ENCODE data around the gene HUS1B.
A peak's percentile ranks its signal among the peaks of the same experiment; 100 is the strongest.
"Not testable (repeated sequence)": the region's sequence is repeated elsewhere in the genome, so short reads cannot be mapped to it uniquely, and the experiment has no call there.

Gene HUS1B

DNA sequence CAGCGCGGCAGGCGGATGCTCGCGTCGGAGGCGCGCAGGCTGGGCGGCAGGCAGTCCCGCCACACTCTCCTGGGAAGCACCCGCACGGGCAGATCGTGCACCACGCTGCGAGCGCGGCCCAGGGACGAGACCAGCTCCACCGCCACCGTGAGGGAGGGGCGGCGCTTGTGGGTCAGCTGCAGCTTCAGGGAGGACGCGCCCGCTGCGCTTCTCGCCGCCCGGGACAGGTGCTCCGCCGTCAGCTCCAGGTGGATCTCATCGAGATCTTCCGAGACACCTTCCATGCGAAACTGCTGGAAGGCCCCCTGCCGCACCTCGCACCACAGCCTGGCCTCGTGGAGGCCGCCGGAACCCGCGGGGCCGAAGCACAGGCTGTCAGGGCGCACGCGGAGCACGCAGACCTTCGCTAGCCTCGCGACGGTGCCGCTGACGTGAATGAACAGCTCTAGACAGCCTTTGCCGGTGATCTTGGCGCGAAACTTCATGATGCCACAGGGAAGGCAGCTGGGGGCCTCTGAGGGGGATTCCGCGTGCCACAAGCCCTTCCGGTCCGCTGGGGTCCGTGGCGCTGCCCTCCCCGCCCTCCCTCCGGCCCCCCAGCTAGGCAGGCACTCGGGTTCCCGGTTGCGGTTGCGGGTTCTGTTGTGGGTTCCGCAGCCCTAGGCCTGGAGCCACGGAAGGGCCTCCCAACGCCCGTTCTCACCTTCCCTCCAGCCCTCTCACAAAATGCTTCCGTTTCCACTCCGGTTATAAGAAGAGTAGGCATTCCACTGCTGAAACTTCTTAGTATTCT lies at the start of gene HUS1B:
Gene HUS1B (minus strand): TSS at position 641 of the 793 bp plus-strand sequence. CDS start 156 bp downstream, at position 485.
- DNase-seq (ENCODE audit: low read depth) = no peak

- peak; percentile 44 for DNase-seq (ENCODE audit: low read depth)
These were observed 49.2 kb upstream of the HUS1B start for GRCh38 chr6:706146-706545.

GRCh38 chr6:705047-705446 lies 48.1 kb upstream of the HUS1B start:
- no peak for DNase-seq (ENCODE audit: low read depth)

DNA sequence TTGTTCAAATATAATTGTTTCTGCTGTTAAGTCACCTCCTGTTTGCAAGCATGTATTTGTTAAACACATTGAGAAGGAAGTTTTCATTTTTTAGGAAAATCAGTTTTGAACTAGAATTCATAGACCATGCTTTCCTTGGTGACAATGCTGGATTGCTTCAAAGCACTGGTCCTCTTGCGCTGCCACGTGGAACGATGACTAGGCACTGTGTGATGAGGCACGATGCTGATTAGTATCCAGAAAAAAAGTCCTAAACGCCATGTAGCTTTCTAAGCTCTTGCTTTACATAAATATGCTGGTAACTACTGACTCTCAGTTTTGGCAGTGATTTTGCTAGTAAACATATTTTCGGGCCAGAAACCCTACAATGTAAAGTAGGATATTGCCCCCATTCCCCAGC lies 47.1 kb upstream of the HUS1B start:
- peak; percentile 83 for DNase-seq (ENCODE audit: low read depth)

GRCh38 chr6:703552-703951 lies 46.7 kb upstream of the HUS1B start:
- DNase-seq (ENCODE audit: low read depth) = no peak

- DNase-seq (ENCODE audit: low read depth) = no peak
These were observed 45.0 kb upstream of the HUS1B start for GRCh38 chr6:701700-702479.

- no peak for DNase-seq (ENCODE audit: low read depth)
These were observed 44.3 kb upstream of the HUS1B start for GRCh38 chr6:701215-701614.

- DNase-seq (ENCODE audit: low read depth) = no peak
These were observed 43.6 kb upstream of the HUS1B start for GRCh38 chr6:700490-700889.

- DNase-seq (ENCODE audit: low read depth) = no peak
These were observed 42.4 kb upstream of the HUS1B start for GRCh38 chr6:699319-699718.

DNA sequence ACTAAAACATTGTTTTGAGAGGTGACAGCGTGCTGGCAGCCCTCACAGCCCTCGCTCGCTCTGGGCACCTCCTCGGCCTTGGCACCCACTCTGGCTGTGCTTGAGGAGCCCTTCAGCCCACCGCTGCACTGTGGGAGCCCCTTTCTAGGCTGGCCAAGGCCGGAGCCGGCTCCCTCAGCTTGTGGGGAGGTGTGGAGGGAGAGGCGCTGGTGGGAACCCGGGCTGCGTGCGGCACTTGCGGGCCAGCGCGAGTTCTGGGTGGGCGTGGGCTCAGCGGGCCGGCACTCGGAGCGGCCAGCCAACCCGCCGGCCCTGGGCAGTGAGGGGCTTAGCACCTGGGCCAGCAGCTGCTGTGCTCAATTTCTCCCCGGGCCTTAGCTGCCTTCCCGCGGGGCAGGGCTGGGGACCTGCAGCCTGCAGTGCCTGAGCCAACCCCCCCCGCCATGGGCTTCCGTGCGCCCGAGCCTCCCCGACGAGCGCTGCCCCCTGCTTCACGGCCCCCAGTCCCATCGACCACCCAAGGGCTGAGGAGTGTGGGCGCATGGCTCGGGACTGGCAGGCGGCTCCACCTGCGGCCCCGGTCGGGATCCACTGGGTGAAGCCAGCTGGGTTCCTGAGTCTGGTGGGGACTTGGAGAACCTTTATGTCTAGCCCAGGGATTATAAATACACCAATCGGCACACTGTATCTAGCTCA lies 37.7 kb upstream of the HUS1B start:
- not testable (repeated sequence) for DNase-seq (ENCODE audit: low read depth)

DNA sequence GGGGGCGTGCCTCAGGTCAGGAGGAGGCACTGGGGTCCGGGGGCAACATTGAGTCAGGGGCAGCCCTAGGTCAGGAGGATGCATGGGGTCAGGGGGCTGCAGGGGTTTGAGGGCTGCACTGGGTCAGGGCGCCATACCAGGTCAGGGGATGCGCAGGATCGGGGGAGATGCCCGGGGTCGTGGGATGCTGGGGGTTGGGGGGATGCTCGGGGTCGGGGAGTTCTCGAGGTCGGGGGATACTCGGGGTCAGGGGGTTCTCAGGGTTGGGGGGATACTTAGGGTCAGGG lies 36.8 kb upstream of the HUS1B start:
- DNase-seq (ENCODE audit: low read depth) = no peak

GRCh38 chr6:692858-693722 lies 36.2 kb upstream of the HUS1B start, which contains the start of gene EXOC2:
Gene EXOC2, minus strand, starts transcription at chr6:693139. Its CDS starts 55,321 bp downstream, at chr6:637818.
- DNase-seq (ENCODE audit: low read depth) = peak; percentile 83

- DNase-seq (ENCODE audit: low read depth) = no peak
These were observed 35.5 kb upstream of the HUS1B start for GRCh38 chr6:692356-692851.

- DNase-seq (ENCODE audit: low read depth) = no peak
These were observed 32.3 kb upstream of the HUS1B start for GRCh38 chr6:689223-689622.

- peak; percentile 29 for DNase-seq (ENCODE audit: low read depth)
These were observed 29.6 kb upstream of the HUS1B start for GRCh38 chr6:686497-686896.

GRCh38 chr6:684831-685636 lies 28.1 kb upstream of the HUS1B start:
- DNase-seq (ENCODE audit: low read depth) = peak; percentile 24

DNA sequence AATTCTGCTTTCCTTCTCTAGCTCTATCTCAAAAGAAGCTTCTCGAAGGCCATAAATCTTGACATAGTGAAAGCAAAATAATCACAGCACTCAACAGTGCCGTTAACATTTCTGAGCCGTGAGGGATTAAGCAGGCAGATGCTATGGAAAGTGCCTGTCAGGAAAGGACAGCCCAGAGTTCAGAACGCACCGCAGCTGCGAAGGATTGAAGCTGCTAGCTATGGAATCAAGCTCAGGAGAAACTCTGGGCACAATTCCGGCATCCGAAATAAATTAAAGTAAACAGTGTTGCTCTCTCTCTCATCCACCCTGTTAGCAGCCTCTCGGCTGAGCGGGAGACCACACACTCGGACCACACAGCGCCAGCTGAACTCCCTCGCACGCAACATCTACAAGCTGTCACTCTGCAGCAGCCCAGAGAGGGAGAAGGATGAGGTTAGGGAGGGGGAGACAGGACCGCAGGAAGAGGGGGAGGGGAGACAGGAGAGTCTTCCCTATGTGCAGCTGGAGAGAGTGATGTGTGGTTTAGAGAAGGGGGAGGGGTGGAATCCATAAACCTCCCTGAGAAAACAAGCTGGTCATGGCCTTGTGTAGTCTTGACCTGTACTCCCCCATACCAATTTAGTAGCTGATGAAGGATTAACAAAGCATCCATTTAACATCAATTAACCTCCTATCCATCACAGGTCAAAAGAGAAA lies 27.0 kb upstream of the HUS1B start:
- peak; percentile 67 for DNase-seq (ENCODE audit: low read depth)

DNA sequence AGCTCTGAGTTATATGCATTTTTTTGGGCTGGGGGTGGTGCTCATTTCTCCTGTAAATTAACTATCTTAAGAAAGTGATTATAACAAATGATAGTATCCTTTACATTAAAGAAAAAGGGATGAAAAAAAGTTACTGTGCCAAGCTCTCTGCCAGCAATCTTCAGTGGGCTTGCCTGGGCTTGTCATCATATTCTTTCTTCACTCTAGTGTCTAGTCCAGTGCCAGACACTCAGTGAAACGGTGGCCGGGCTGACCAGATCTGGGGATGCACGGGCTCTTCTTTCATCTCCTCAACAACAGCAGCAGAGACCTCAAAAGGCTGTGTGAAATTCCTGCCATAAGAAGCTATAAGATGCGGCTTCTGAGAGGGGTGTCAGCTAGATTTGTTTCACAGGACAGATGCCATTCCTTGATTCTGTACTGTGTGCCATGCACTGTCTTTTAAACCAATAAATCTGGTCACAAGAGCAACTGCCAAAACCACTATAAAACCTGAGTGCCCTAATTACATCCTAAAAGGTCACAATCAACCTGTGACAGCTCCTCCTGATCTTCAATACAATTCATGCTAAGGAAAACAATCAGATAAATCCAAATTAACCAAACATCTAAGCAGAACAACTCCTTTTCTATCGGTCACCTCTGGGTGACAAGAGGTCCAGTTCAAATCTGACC lies 23.9 kb upstream of the HUS1B start:
- no peak for DNase-seq (ENCODE audit: low read depth)

DNA sequence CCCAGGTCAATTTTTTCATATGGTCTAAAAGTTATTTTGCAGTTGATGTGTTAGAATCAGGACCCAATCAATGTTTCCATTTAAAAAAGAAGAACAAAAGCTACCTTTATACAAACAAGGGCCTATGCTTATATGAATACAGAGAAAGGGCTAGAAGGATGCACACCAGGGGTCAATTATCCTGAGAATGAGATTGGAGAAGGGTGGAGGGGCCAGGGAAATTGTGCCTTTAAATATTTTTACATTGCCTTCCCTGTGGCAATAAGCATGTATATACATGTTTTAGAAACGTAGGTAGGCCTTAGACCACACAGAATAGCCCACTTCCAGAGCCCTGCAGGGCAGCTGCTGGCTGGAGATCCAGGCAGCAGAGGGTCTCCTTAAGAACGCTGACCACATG lies 23.4 kb upstream of the HUS1B start:
- no peak for DNase-seq (ENCODE audit: low read depth)

DNA sequence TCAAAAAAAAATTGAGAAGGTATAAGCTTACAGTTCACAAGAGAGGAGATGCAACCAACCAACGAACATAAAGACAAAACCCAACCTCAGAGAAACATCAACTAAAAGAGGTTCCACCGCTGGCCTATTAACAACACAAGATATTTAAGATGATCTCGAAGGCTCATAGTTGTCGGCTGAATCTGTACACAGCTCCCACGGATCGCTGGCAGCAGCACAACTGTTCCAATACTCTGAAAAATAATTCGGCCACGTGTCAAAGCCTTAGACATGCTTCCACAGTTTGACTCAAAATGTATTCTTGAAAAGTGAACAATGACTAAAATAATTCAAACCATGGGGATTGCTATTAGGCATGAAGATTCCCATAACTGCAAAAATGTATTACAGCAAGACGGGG lies 22.4 kb upstream of the HUS1B start:
- peak; percentile 69 for DNase-seq (ENCODE audit: low read depth)

All from fibroblast of gingiva (primary cell).